Measurements from ENCODE around the gene PER3. TPM values are rescaled to one million over a fixed set of nuclear protein-coding genes. Genes with fewer than 3 reads are reported as not detected.

Gene PER3
- total and polyA plus RNA-seq, 7 donors, result 1.4 to 15.1 (median 4.8) TPM

DNA sequence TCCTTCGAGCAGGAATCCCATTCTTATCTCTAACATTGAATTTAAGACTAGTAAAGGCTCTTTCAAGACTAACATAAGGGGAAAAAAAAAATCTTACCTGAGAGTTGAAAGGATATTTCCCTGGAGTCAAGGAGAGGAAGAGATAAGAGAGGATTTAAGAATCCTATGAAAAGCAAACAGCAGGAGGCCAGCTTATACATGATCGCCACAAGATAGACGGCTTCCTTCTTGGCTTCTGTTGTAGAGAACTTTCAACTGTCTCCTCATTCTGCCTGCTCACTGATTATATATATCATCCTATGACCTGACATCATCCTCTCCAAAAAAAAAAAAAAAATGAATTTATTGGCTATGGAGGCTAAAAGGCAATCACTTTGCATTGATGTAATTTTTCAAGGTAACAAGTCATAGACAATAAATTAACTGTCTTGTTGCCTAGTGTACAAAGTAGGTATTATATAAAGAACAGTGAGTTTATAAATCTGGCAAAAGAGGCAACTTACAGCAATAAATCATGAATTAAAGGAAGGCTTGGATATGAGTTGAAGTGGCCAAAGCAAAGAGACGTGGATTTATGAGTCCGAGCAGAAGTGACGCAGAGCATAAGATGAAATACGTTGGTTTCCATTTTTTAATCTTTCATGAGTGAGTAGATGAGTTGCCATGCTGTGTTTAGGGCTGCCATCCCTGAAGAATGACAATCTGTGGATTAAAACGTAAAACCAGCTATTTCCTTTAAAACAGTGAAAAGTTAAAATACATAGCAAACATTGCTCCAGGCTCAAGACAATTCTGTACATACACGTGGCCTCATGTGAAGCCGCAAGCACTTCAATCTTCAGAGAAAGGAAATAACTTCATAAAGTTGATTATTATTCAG, 69.0 kb downstream of the PER3 start, which contains the start of gene UTS2:
UTS2 (minus strand) TSS at position 262 of the 880 bp plus-strand sequence; CDS start at position 200, 62 bp downstream.
- 78 to 81% (median 78%) methylated on average over 10 of the region's 10 CpGs for WGBS, 3 donors
- ATAC-seq, result no peak

DNA sequence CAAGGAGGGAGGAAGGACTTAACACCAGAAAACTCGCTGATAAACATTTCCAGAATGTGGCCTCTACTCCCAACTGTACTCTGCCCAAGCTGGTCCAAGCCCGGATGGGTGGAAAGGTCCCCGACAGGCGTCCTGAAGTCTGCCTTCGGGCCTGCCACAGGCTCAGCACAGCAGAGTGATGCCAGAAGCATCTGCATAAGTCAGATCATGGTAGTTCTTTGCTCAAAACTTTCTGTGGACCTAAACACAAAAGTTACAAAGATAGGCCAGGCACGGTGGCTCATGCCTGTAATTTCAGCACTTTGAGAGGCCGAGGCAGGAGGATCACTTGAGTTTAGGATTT, 69.6 kb downstream of the PER3 start:
- TF ChIP-seq, protein P1, sequence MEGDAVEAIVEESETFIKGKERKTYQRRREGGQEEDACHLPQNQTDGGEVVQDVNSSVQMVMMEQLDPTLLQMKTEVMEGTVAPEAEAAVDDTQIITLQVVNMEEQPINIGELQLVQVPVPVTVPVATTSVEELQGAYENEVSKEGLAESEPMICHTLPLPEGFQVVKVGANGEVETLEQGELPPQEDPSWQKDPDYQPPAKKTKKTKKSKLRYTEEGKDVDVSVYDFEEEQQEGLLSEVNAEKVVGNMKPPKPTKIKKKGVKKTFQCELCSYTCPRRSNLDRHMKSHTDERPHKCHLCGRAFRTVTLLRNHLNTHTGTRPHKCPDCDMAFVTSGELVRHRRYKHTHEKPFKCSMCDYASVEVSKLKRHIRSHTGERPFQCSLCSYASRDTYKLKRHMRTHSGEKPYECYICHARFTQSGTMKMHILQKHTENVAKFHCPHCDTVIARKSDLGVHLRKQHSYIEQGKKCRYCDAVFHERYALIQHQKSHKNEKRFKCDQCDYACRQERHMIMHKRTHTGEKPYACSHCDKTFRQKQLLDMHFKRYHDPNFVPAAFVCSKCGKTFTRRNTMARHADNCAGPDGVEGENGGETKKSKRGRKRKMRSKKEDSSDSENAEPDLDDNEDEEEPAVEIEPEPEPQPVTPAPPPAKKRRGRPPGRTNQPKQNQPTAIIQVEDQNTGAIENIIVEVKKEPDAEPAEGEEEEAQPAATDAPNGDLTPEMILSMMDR (IDR thresholded peaks at IDR 0.05), result no peak
- no peak for ATAC-seq
- WGBS, 3 donors, result 79 to 87% (median 84%) methylated on average over 7 of the region's 7 CpGs

More for the DNA sequence above, 69.0 kb downstream of the PER3 start, which contains the start of gene UTS2:
- no peak for DNase-seq
- no peak within 1 kb of the TSS for H3K27ac ChIP-seq
- H3K27me3 ChIP-seq (ENCODE audit: insufficient read depth in 3 of 3, low read length in 2 of 3), result no peaks in the 10 kb centered on the region
- TF ChIP-seq, protein P1 (IDR thresholded peaks at IDR 0.05), result no peak
- H3K36me3 ChIP-seq (ENCODE audit: insufficient read depth in 1 of 2, low read depth in 1 of 2), result no peaks in the 10 kb centered on the region
- no peaks in the 10 kb centered on the region for H3K4me1 ChIP-seq
- intact Hi-C loops (cut with DNase I), result no loop called here
- H3K4me3 ChIP-seq, result no peak within 1 kb of the TSS
- no peaks in the 10 kb centered on the region for H3K9me3 ChIP-seq

DNA sequence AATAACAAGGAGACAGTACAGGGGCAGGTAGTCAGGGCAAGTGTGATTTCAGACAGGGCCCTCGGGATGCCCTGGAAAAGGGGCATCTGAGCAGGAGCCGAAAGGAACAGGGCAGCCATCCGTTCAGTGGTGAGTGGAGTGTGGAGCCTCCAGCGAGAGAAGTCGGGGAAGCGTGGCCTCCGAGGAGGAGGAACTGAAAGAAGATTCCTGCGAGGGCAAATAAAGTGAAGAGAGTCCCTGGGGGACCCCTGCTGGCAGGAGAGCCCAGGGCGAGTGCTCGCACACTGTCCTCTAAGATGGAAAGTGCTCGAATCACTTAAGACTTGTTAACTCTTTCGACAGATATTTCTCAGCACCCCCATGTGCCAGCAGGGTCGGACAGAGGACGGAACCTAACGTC, 72.3 kb downstream of the PER3 start:
- TF ChIP-seq, protein P1 (IDR thresholded peaks at IDR 0.05), result no peak
- no peak overlapping the region for H3K27ac ChIP-seq
- intact Hi-C loops (cut with DNase I), result no loop called here
- no peaks in the 10 kb centered on the region for H3K9me3 ChIP-seq
- H3K36me3 ChIP-seq (ENCODE audit: insufficient read depth in 1 of 2, low read depth in 1 of 2), result no peaks in the 10 kb centered on the region
- no peak for ATAC-seq
- no peaks in the 10 kb centered on the region for H3K27me3 ChIP-seq (ENCODE audit: insufficient read depth in 3 of 3, low read length in 2 of 3)
- 50 to 67% (median 53%) methylated on average over 15 of the region's 15 CpGs for WGBS, 3 donors
- no peak overlapping the region for H3K4me3 ChIP-seq
- H3K4me1 ChIP-seq, result no peaks in the 10 kb centered on the region
- no peak for DNase-seq

More for the DNA sequence above, 69.6 kb downstream of the PER3 start:
- H3K27ac ChIP-seq, result no peak overlapping the region
- H3K4me3 ChIP-seq, result no peak overlapping the region
- no peaks in the 10 kb centered on the region for H3K9me3 ChIP-seq
- no peaks in the 10 kb centered on the region for H3K4me1 ChIP-seq
- DNase-seq, result no peak
- H3K36me3 ChIP-seq (ENCODE audit: insufficient read depth in 1 of 2, low read depth in 1 of 2), result no peaks in the 10 kb centered on the region
- intact Hi-C loops (cut with DNase I), result no loop called here
- no peaks in the 10 kb centered on the region for H3K27me3 ChIP-seq (ENCODE audit: insufficient read depth in 3 of 3, low read length in 2 of 3)

DNA sequence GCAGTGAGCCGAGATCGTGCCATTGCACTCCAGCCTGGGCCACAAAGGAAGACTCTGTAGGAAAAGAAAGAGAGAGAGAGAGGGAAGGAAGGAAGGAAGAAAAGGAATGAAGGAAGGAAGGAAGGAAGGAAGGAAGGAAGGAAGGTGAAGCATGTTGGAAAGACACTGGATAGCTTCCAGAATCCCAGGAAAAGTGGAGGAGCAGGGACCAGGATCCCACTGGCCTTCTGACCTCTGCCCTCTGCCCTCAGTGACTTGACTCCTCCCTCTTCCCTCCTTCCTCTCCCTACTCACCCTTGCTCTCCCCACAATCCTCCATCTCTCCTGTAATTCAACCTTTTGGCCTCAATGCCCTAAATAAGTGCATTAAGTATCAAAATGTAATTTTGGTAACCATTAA, 72.9 kb downstream of the PER3 start:
- no peak overlapping the region for H3K4me3 ChIP-seq
- H3K27me3 ChIP-seq (ENCODE audit: insufficient read depth in 3 of 3, low read length in 2 of 3), result no peaks in the 10 kb centered on the region
- DNase-seq (no peak), ATAC-seq (no peak)
- H3K9me3 ChIP-seq, result no peaks in the 10 kb centered on the region
- H3K27ac ChIP-seq, result no peak overlapping the region
- intact Hi-C loops (cut with DNase I), result no loop called here
- no peaks in the 10 kb centered on the region for H3K36me3 ChIP-seq (ENCODE audit: insufficient read depth in 1 of 2, low read depth in 1 of 2)
- H3K4me1 ChIP-seq, result no peaks in the 10 kb centered on the region
- TF ChIP-seq, protein P1 (IDR thresholded peaks at IDR 0.05), result no peak
- WGBS, 3 donors, result 50 to 66% (median 63%) methylated on average over 2 of the region's 2 CpGs
